ENCODE results near the gene SECISBP2.
A peak's percentile ranks its signal among the peaks of the same experiment; 100 is the strongest.
"Not testable (repeated sequence)": the region's sequence is repeated elsewhere in the genome, so short reads cannot be mapped to it uniquely, and the experiment has no call there.

The SECISBP2 gene, protein sequence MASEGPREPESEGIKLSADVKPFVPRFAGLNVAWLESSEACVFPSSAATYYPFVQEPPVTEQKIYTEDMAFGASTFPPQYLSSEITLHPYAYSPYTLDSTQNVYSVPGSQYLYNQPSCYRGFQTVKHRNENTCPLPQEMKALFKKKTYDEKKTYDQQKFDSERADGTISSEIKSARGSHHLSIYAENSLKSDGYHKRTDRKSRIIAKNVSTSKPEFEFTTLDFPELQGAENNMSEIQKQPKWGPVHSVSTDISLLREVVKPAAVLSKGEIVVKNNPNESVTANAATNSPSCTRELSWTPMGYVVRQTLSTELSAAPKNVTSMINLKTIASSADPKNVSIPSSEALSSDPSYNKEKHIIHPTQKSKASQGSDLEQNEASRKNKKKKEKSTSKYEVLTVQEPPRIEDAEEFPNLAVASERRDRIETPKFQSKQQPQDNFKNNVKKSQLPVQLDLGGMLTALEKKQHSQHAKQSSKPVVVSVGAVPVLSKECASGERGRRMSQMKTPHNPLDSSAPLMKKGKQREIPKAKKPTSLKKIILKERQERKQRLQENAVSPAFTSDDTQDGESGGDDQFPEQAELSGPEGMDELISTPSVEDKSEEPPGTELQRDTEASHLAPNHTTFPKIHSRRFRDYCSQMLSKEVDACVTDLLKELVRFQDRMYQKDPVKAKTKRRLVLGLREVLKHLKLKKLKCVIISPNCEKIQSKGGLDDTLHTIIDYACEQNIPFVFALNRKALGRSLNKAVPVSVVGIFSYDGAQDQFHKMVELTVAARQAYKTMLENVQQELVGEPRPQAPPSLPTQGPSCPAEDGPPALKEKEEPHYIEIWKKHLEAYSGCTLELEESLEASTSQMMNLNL

DNA sequence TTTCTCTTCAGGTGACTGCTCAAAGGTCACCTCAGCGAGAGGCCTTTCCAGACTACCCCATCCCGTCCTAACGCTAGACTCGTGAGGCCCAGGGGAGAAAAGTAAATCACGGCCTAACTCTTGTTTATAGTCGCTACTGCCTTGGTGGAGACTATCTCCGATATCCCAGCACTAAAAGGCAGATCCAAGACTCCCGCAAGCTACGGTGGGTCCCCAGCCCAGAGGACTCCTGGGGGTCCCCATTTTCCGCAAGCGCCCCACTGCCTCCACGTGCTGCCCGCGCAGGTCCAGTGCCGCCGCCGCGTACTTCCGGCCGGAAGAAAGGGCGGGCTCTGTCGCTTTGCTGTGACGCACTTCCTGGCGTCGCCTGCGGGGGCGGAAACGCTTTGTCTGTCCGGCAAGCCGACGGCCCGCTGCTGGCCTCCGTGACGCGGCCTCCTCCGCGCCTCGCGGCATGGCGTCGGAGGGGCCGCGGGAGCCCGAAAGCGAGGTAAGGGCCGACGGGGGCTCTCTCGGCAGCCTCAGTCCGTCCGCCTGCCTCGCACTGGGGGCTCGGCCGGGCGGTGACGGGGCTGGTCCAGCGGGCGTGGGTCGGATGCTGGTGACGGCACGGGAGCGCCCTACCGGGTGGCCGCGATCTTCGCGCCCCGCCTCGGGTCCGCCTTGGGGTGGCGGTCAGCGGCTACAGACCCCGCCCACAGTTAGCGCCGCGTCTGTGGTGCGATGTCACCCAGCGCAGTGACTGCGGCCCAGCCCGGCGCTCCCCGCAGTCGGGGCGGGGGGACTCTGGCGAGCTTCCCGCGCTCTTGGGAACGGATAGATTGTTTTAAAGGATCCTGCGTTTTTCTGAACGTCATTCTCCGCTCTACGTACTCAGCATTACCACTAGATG is at the start of gene SECISBP2:
Gene SECISBP2, plus strand, starts transcription at position 378 of the 892 bp plus-strand sequence. Its CDS starts 77 bp downstream, at position 455.
- FAIRE-seq, result peak; percentile 97

DNA sequence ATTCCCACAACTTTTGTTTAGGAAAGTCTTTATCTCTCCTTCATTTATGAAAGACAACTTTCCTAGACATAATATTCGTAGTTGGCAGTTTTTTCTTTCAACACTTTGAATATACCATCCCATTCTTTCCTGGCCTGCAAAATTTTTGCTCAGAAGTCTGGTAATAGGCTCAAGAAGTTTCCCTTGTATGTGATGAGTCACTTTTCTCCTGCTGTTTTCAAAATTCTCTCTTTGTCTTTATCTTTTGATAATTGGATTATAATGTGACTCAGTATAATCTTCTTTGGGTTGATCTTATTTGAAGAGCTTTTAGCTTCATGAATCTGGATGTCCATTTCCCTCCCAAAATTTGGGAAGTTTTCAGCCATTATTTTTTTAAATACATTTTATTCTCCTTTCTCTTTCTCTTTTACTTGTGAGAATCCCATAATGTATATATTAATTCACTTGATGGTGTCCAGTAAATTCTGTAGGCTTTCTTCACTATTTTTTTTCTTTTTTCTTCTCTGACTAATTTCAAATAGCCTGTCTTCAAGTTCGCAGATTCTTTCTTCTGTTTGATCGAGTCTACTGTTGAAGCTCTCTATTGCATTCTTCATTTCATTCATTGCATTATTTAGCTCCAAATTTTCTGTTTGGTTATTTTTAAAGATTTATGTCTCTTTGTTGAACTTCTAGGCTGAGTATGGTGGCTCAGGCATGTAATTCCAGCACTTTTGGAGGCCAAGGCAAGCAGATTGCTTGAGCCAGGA is 44.6 kb upstream of the SECISBP2 start:
- no peak for FAIRE-seq

DNA sequence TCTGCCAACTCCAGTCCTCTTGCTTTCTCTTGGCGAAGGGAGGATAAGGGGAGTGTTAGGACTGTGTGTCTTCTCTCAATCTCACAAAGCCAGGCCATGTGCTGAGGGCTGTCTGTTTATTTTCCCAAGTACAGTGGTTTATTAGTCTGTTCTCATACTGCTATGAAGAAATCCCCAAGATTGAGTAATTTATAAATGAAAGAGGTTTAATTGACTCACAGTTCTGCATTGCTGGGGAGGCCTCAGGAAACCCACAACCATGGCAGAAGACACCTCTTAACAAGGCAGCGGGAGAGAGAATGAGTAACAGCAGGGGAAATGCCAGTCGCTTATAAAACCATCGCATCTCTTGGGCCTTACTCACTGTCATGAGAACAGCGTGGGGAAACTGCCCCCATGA is 43.5 kb upstream of the SECISBP2 start:
- no peak for FAIRE-seq

DNA sequence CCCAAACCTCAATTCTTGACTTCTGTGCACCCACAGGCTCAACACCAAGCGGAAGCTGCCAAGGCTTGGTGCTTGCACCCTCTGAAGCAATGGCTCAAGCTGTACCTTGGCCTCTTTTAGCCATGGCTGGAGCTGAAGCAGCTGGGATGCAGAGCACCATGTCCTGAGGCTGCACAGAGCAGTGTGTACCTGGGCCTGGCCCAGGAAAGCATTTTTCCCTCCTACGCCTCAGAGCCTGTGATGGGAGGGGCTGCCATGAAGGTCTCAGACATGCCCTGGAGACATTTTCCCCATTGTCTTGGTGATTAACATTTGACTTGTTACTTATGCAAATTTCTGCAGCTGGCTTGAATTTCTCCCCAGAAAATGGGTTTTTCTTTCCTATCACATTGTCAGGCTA is 42.3 kb upstream of the SECISBP2 start:
- not testable (repeated sequence) for FAIRE-seq

DNA sequence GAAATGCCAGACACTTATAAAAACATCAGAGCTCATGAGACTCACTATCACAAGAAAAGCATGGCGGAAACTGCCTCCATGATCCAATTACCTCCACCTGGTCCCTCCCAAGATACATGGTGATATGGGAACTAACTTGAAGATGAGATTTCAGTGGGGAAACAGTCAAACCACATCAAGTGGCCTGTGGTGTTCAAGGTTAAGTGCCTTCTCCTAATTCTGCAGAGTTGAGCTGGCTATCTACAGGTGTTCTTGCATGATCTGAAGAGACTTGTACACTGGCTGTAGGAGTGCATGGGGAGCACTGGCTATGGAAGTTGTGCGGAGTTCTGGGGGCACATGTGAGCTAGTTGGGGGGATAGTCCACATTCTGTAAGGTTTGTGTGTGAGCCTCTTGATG is 41.3 kb upstream of the SECISBP2 start:
- FAIRE-seq, result no peak

DNA sequence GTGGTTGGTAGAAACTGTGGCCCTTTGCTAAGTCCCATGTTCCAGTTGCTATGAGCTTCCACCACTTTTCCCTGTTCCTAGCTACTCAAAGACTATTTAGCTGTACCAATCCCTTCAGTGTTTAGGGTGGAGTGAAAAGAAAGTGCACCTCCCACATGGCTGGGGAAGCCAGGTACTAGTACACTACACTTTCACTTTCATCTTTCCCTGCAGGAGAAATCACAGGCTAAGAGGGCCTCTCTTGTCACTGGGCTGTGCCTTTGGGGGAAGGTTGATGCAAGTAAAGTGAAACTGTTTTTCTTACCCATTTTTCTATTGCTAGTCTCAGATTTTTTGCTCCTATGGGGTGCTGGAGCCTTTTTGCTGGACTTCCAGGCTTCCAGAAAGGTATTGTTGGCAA is 40.8 kb upstream of the SECISBP2 start:
- FAIRE-seq, result no peak

DNA sequence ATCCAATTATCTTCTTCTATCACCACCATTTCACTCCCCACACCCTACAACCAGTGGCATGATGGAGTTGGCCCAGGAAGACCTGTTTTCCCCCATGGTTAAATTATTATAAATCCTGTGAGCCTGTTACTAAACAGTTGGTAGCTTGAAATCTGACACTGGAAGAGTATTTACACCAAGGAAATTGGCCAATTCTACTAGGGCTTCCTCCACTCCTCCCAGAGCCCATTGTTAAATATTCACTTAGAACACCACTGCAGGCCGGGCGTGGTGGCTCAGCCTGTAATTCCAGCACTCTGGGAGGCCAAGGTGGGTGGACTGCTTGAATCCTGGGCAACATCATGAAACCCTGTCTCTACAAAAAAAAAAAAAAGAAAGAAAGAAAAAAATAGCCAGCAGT is 39.7 kb upstream of the SECISBP2 start:
- no peak for FAIRE-seq

DNA sequence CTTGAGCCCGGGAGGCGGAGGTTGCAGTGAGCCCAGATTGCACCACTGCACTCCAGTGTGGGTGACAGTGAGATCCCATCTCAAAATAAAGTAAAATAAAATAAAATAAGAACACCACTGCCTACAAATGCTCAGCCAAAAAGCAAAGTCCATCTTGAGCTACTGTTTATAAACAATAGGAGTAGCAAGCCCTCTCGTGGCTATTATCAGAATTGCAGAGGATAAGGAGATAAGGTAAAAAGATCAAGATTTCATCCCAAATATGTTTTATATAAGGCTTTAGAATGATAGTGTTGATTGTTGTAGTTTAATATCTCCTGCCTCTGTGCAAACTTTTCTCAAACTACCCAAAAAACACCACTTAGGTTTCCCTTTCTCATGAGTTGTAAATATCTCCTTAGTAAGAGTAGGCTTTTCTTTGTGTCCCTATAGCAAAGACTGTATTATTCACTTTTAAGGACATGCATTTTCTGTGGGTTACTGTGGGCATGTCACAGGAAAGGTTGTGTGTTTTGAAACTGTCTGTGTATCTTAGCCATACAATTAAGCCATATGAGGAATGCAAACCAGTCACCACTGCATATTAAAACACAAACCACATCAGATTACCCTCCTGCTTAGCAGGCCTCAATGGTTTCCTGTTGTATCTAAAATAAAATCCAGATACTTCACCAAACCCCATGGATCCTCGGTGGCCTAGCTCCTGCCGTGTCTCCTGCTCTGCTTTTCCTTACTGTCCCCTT is 39.1 kb upstream of the SECISBP2 start:
- peak; percentile 93 for FAIRE-seq

DNA sequence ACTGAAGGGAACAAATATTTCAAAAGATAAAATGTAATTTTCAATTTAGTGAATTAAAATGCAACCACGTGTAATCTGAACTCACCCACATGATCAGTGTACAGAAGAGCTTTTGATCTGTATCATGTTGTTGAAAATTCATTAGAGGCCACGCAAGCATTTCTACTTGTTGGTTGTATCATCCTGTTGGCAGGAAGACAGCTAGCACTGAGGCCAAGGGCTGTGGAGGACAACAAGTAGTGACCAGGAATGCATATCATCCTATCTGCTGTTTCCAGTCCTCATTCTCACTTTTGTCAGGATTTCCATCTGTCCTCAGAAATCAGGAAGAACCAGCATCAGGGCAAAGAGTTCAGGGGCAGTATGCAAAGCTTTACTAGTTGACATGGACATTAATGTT is 37.2 kb upstream of the SECISBP2 start:
- FAIRE-seq, result no peak

DNA sequence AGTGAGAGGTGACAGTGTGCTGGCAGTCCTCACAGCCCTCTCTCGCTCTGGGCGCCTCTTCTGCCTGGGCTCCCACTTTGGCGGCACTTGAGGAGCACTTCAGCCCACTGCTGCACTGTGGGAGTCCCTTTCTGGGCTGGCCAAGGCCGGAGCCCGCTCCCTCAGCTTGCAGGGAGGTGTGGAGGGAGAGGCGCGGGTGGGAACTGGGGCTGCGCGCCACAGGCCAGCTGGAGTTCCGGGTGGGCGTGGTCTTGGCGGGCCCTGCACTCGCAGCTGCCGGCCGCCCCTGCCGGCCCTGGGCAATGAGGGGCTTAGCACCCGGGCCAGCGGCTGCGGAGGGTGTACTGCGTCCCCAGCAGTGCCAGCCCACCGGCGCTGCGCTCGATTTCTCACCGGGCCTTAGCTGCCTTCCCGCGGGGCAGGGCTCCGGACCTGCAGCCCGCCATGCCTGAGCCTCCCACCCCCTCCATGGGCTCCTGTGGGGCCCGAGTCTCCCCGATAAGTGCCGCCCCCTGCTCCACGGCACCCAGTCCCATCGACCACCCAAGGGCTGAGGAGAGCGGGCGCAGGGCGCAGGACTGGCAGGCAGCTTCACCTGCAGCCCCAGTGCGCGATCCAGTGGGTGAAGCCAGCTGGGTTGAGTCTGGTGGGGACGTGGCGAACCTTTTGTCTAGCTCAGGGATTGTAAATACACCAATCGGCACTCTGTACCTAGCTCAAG is 35.9 kb upstream of the SECISBP2 start:
- not testable (repeated sequence) for FAIRE-seq

DNA sequence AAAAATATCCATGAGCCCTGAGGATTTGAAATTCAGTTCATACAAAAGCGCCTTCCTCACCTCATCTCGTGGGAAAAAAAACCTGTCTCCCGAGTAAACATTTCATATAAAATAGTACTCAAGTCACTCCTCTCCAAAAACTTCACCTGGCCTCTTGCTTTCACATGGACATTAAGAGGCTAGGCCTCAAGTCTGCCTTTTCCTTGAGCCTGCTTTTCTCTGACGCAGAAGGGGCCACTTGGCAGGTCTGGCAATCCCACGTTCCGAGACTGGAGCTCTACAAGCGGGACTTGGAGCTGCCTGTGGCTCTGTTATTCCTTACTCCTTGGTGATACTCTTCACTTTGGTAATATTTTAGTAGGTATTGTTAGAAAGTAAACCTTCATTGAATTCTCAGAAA is 34.2 kb upstream of the SECISBP2 start:
- no peak for FAIRE-seq

DNA sequence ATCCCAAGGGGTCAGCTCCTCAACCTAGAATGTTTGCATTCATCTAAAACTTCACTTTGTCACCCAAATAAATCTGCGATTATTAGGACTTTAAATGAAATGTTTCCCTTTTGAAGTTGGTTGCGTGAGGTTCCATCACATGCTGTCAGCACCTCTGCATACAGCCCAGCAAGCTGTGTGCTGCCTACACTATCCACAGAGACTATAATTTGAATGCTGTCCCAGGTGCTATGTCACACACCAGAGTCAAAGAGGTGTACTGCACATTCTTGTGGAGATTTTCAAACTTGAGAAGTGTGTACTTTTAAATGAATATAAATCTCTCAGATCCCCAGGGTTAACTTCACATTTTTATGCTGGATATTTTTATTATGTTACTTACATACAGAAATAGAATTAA is 26.6 kb upstream of the SECISBP2 start:
- no peak for FAIRE-seq

DNA sequence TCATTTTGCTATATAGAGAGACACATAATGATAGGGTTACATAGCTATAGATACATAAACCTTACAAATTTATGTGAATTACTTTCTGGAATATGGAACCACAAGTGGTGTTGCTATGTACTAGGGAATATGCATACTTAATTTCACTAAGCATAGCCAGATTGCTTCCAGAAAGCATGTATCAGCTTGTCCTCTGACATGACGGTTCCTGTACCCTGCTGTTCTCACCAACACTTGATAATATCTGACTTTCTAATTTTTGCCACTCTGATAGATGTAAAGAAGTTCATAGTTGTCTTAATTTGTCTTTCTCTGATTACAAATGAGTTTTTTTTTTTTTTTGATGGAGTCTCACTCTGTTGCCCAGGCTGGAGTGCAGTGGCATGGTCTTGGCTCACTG is 25.3 kb upstream of the SECISBP2 start:
- FAIRE-seq, result no peak

DNA sequence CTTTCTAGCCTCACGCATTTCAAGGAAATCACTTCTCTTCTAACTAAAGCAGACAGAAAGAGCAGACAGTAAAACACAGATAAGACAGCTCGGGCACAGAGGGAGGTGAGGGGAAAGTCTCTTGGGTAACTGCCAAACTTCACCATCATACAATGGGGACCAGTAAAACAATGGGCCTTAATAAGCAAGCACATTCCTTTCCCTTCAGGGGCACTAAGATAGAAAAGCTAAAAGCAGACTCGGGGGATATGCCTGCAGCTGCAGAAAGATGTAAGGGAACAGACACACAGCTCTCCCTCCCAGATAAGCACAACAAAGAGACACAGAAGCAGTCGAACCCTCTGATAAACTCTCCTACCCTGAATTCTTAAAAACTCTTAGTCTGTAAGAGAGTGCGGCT is 22.9 kb upstream of the SECISBP2 start:
- no peak for FAIRE-seq

DNA sequence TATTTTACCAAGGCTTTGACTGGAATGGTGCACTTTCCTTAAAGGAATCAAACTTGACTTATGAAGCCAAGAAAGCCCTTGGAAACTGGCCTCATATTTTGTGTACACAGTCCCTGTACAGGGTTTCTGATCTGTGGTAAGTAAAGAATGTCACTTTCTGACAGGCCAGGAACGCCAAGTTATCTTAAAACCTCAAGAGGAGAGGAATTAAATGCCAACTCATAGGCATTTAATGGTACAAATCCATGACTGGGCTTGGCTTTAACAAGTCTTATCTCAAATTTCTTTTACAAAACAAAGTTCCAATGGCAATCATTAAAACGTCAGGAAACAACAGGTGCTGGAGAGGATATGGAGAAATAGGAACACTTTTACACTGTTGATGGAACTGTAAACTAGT is 16.3 kb upstream of the SECISBP2 start:
- FAIRE-seq, result not testable (repeated sequence)

DNA sequence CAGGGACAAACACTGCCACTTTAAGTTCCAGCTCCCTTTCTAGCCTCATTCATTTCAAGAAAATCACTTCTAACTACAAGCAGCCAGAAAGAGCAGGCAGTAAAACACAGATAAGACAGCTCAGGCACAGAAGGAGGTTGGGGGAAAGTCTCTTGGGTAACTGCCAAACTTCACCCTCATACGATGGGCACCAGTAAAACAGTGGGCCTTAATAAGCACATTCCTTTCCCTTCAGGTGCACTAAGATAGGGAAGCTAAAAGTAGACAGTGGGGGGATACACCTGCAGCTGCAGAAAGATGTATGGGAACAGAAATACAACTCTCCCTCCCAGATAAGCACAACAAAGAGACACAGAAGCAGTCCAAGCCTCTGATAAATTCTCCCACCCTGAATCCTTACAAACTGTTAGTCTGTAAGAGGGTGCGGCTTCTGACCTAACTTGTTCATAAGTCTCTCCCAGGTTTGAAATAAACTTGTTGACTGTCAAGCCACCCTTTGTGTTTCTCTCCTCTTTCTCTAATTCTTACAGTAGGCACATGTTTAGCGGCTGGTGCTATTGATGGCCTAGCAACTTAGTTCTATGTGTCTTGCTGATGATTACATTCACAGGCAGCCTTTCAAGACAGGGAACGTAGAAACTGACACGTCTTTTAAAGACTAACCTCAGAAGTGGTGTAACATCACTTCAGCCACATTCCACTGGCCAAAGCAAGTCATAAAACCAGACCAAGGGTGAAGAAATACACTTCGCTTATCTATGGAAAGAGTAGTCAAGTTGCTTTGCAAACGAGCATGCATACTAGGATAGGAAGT is 14.1 kb upstream of the SECISBP2 start:
- no peak for FAIRE-seq

DNA sequence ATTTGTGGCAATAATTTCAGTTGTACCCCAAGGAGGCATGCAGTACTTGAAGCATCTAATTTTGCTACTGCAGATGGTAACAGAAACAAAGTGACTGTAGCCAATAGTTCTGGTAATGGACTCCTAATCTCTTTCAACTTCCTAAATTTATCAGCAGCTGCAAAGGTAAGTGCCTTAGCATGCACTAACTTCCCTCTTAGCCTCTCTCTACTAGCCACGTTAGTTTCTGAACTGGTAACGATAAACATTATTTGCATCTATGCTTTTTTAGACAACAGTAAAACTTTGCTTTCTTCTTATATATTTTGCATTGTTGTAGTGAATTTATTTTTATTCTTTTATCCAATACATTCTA is 13.5 kb upstream of the SECISBP2 start:
- no peak for FAIRE-seq

DNA sequence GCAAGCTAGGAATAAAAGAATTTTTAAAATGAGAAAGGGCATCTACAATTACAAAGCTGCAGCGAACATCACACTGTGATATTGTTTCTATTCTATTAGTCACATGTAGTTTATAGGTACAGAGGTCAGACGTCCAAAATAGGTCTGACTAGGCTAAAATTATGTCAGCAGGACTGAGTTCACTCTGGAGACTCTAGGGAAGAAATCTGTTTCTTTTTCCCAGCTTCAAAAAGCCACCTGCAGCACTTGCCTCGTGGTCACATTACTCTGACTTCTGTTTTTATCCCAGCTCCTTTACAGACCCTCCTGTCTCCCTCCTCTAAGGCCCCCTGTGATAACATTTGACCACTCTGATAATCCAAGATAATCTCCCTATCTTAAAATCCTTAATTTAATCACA is 12.4 kb upstream of the SECISBP2 start:
- FAIRE-seq, result no peak

DNA sequence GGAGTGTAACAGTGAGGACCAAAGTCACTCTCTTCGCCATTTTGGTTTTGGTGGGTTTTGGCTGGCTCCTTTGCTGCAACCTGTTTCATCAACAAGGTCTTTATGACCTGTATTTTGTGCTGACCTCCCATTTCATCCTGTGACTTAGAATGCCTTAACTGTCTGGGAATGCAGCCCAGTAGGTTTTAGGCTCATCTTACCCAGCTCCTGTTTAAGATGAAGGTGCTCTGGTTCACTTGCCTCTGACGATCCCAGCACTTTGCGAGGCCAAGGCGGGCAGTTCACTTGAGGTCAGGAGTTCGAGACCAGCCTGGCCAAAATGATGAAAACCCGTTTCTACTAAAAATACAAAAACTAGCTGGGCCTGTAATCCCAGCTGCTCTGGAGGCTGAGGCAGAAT is 9.1 kb upstream of the SECISBP2 start:
- FAIRE-seq, result no peak

All from G401.6 (cell line).